GM21786 (cell line): ENCODE data around the gene ALDH5A1.
A peak's percentile ranks its signal among the peaks of the same experiment; 100 is the strongest.

Experiments
- ATAC-seq: cut with Tn5 transposase; IDR thresholded peaks from one replicate; pipeline ENCODE4 v1.9.1; 2021; ENCODE audit not compliant: unreplicated experiment

The ALDH5A1 gene

DNA sequence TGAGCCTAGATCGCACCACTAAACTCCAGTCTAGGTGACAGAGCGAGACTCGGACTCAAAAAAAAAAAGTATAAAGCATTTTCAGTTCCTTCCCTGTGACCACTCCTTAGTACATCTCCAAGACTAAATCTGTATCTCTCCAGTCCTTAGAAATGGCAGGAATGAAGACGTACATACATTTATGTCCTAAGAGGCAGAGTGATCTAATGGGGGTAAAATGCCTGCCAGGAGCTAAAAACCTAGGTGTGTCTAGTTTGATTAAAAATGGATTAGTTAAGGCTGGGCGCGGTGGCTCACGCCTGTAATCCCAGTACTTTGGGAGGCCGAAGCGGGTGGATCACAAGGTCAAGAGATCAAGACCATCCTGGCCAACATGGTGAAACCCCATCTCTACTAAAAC lies 70.4 kb downstream of the ALDH5A1 start:
- no peak for ATAC-seq

DNA sequence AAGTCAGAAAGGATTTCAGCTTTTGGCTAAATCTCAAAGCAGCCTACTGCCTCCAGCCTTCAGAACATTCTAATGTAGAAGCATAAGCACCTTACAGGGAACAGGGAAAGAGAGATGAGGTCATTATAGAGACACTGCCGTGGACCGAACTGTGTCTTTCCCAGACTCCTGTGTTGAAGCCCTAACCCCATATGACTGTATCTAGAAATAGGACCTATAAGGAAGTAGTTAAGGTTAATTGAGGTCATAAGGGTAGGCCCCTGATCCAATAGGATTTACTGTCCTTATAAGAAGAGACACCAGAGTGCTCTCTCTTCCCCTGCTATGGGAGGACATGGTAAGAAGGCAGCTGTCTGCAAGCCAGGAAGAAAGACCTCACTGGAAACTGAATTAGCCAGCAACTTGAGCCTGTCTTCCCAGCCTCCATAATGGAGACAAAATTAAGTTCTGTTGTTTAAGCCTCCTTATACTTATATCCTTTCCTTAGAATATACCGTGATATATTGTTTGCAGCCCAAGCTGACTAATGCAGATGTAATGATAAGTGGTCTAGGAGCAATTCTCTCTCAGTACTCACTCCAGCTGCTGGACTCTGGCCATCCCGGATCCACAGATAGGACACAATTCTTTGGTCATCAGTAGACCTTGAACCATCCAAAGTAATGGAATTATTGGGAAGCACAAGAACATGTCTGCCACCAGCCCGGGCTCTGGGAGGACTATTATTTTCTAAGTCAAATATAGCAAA lies 71.4 kb downstream of the ALDH5A1 start:
- ATAC-seq, result no peak

DNA sequence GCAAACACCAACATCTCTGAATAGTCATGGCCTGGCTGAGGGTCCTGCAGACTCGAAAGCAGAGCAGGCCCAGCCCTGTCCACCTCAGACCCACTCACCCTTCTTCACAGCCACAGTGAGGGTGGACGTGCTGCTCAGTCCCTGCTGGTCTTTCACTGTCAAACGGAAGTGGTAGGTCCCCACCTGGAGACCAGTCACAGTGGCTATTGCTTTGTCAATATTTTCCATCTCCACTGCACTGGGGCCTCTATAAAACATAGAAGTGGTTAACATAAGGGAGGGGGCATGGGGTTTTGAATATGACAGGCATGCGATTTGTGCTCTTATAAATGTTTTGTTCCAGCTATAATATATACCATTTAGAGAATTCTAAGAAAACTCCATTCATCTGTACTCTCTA lies 73.9 kb downstream of the ALDH5A1 start:
- no peak for ATAC-seq

- ATAC-seq, result no peak
Observed at GRCh38 chr6:24569811-24570210, 75.0 kb downstream of the ALDH5A1 start.

DNA sequence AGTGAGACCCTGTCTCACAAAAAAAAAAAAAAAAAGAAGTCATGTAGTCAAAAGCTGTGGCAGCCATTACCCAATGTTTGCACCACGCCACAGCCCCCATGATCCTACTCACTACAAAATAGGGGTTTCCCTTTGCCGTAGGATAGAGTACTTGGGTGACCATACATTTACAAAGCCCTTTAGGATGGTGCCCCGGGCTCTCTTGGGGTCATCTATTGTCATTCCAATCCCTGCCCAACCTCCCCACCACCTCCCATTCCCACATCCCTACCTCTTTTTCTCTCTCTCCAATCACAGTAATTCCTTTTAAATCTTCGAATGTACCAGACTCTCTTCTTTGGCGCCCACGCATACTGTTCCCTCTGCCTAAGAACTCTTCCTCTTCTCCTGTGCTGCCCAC lies 76.6 kb downstream of the ALDH5A1 start:
- ATAC-seq, result no peak

GRCh38 chr6:24574809-24575208 lies 80.0 kb downstream of the ALDH5A1 start:
- peak; percentile 86 for ATAC-seq

DNA sequence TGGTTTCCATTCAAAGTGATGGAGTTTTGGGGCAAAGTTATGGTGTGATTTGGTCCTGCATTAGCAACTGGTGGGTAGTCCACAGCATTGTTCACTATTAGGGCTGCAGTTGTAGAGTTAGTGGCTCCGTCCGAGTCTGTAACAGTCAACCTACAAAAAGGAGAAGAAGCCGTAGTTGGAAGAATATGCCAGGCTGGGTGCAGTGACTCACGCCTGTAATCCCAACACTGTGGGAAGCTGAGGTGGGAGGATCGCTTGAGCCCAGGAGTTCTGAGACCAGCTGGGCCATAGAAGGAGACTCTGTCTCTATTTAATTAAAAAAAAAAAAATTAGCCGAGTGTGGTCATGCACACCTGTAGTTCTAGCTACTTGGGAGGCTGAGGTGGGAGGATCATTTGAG lies 81.7 kb downstream of the ALDH5A1 start:
- no peak for ATAC-seq

- peak; percentile 67 for ATAC-seq
Observed at GRCh38 chr6:24581084-24581669, 86.4 kb downstream of the ALDH5A1 start.

- peak; percentile 83 for ATAC-seq
Observed at GRCh38 chr6:24583463-24584381, 89.0 kb downstream of the ALDH5A1 start.

- ATAC-seq, result no peak
Observed at GRCh38 chr6:24584382-24584720, 89.6 kb downstream of the ALDH5A1 start.
